GM19467 (cell line): ENCODE results near the gene KPNA1.

ENCODE experiments used
- ATAC-seq: cut with Tn5 transposase; IDR thresholded peaks from one replicate; pipeline ENCODE4 v1.9.1; 2021; ENCODE audit warnings: mild to moderate bottlenecking, moderate library complexity; ENCODE audit not compliant: unreplicated experiment

The KPNA1 gene

DNA sequence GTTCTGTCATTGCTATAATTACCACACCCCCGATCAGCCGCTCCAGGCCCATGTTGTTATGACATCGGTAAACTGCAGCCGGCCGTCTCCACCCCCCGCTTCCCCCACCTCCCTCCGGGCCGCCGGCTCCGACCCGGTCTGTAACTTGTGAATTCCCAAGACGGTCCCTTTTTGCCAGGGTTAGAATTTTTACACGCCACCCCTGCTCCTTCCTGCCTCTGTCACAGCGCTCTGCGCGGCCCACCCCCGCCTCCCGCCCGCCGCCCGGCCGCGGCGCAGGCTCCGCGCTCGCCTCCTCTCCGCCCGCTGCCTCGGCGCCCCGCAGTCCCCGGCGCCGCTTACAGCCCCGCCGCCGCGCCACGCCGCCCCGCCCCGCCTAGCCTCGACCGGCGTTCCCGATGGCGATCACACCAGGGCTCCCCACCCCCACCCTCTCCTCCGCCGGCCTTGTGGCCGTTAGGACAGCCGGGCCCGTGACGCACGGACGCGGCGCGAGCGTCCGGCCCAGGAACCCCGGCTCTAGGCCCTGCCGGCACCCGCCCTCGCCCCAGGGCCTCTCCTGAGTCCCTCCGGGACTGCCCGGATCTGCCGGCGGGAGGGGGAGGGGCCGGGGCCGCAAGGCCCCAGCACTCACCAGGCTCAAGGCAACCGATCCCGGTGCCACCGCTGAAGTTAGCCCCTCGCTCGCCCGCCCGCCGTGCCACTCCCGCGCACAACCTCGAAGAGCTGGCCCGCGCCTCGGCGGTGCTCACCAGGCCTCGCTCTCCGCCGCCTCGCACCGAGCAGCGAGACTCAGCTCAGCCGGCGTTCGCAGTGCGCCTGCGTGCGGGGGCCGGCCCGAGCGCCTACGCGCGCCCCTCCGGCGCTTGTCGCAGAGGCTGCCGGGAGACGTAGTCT, at the start of gene KPNA1:
KPNA1 (minus strand) TSS at position 817 of the 897 bp plus-strand sequence. CDS start 18,374 bp downstream, outside the sequence.
- ATAC-seq: peak; percentile 73

- peak; percentile 68 for ATAC-seq
Measured at GRCh38 chr3:122564155-122564912, 49.6 kb upstream of the KPNA1 start, which contains the start of the genes DTX3L and PARP9. DTX3L (plus strand) TSS chr3:122564338; CDS start chr3:122564427, 89 bp downstream. PARP9 (minus strand) TSS chr3:122564300; CDS start chr3:122559620, 4,680 bp downstream.

- ATAC-seq: no peak
Measured at GRCh38 chr3:122563717-122564025, 48.9 kb upstream of the KPNA1 start.

- no peak for ATAC-seq
Measured at GRCh38 chr3:122562923-122563716, 48.4 kb upstream of the KPNA1 start.

- ATAC-seq: no peak
Measured at GRCh38 chr3:122560680-122561079, 45.9 kb upstream of the KPNA1 start.

- no peak for ATAC-seq
Measured at GRCh38 chr3:122559906-122560305, 45.2 kb upstream of the KPNA1 start.

GRCh38 chr3:122558605-122559004, 43.9 kb upstream of the KPNA1 start:
- ATAC-seq: no peak

DNA sequence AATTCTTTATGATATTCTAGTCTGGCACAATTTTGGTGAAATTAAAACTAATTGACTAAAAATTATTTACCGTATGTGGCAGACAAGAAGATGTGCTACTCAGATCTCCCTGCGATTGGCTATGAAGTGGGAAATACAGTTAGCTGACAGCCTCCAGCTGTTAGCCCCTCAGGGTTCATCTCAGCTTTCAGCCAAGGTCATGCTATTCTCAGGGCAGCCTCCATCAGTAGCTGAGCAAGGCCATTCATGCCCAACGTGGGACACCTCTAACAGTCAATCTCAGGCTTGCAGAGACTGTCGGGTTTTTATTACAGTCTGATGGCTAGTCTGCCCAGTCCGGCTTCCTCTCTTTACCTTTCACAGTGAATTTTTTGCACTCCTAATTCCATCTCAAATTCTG, 42.6 kb upstream of the KPNA1 start:
- no peak for ATAC-seq

GRCh38 chr3:122555275-122556071, 40.7 kb upstream of the KPNA1 start:
- ATAC-seq: no peak

- ATAC-seq: no peak
Measured at GRCh38 chr3:122553171-122553570, 38.4 kb upstream of the KPNA1 start.

DNA sequence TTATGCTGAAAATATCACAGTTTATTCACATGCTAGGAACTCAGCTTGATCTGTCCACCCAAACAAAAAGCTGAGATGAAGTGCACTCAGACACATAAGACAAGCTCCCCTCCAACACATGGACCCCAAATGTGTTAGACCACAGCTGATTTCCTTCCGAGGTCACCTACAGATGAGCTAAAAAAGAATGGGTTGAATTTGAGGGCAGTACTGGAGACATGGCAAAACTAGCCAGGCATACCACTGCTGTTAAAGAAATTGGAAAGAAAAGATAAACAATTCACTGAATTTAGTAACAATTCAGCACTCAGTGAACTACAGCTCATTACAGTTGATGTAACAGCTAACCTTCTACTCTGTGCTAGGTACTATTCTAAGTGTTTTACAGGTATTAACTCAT, 33.9 kb upstream of the KPNA1 start:
- no peak for ATAC-seq

DNA sequence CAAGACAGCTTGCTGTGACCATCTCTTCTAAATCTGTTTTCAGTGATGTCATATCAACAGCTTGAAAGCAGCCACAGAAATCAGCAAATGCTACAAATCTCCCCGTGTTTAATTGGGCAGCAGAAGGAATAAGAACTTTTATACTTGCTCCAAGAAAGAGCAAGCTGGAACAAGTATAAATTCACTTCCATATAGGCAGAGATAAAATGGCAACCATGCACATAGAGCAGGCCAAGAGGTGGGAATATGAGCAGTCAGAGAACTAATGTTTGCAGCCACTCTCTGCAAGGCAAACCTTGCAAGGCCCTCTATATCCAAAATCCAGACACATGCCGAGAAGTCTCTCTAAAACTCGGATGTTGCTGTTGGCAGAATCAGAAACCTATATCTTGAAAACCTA, 33.3 kb upstream of the KPNA1 start:
- no peak for ATAC-seq

DNA sequence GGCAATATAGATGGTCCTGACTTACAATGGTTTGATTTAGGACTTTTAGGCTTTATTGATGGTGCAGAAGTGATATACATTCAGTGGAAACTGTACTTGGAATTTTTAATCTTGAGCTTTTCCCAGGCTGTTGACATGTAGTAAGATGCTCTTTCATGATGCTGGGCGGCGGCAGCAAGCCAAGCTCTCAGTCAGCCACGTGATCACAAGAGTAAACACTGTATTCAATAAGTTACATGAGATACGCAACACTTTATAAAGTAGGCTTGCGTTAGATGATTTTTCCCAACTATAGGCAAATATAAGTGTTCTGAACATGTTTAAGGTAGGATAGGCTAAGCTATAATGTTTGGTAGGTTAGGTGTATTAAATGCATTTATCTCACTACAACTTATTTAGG, 31.4 kb upstream of the KPNA1 start:
- ATAC-seq: no peak

- ATAC-seq: no peak
Measured at GRCh38 chr3:122538956-122539490, 24.3 kb upstream of the KPNA1 start.

DNA sequence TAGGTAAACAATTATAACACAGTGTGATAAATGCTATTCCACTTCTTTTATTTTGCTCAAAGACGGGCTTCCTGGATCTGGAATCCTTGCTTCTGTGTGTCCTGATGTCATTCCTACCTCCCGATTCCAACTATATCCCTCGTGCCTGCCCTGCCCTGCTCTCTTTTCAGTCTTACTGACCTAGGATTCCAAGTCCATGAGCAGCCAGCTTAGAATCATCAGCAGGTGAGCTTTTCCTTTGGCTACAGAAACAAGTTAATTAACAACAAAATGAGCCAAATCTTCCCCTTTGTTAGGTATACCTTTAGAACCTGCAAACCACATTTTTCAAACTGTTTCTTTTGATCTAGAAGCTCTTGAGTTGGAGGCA, 21.9 kb upstream of the KPNA1 start:
- ATAC-seq: no peak

GRCh38 chr3:122535964-122536631, 21.4 kb upstream of the KPNA1 start:
- ATAC-seq: no peak

- ATAC-seq: peak; percentile 95
Measured at GRCh38 chr3:122533931-122534334, 19.2 kb upstream of the KPNA1 start.

DNA sequence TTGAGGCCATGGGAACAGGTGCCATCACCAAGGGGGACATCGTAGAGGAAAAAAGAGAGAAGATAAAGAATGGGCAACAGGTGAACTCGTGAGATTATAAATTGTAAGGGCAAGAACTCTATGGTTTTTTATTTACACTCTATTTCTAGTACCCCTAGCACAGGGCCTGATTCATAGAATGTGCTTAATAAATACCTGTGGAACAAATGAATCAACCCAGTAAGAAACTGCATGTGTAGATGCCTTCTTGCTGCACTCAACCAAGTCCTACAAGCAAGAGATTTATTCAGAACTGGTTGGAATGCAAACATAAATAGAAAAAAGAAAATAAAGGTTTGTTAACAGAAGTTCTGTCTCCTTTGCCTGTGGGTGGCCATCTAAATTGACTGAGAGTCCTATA, 18.7 kb upstream of the KPNA1 start:
- no peak for ATAC-seq

- ATAC-seq: no peak
Measured at GRCh38 chr3:122530164-122530563, 15.4 kb upstream of the KPNA1 start.

DNA sequence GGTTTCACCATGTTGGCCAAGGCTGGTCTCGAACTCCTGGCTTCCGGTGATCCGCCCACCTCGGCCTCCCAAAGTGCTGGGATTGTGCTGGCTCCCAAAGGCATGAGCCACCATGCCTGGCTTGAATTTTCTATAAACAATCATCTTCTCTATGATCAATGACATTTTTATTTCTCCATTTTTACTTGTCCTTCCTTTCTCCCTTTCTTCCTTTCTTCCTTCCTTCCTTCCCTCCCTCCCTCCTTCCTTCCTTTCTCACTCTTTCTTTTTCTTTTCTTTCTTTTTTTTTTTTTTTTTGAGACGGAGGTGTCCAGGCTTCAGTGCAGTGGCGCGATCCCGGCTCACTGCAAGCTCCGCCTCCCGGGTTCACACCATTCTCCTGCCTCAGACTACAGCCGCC, 8.6 kb upstream of the KPNA1 start:
- no peak for ATAC-seq
